ENCODE measurements around the gene GNL2.

Gene GNL2

GRCh38 chr1:37622131-37622530 lies 26.4 kb upstream of the GNL2 start:
- H3K4me1 ChIP-seq (ENCODE audit: control insufficient read depth, low read length), result no peaks in the 10 kb centered on the region
- H3K27ac ChIP-seq (ENCODE audit: low read depth, low read length), result no peak overlapping the region
- TF ChIP-seq CTCF (IDR thresholded peaks at IDR 0.05; ENCODE audit: low read depth, low read length, poor library complexity, severe bottlenecking), result peak; percentile 39
- TF ChIP-seq EZH2phosphoT487 (IDR thresholded peaks at IDR 0.05; ENCODE audit: borderline replicate concordance, low read length), result no peak
- H3K4me2 ChIP-seq (ENCODE audit: low read length), result no peak overlapping the region
- H3K9me2 ChIP-seq (replicated peaks; ENCODE audit: control insufficient read depth, low read length), result no peaks in the 10 kb centered on the region
- H3K27me3 ChIP-seq (ENCODE audit: control insufficient read depth, low read length), result peaks cover 23% of the 10 kb centered on the region
- H3K9me3 ChIP-seq (ENCODE audit: control insufficient read depth, insufficient read depth, low read length), result no peaks in the 10 kb centered on the region
- no peaks in the 10 kb centered on the region for H4K20me1 ChIP-seq (ENCODE audit: control insufficient read depth, insufficient read depth, low read depth, low read length)
- no peaks in the 10 kb centered on the region for H3K79me2 ChIP-seq (ENCODE audit: control insufficient read depth, low read length)
- no peaks in the 10 kb centered on the region for H3F3A ChIP-seq (ENCODE audit: control insufficient read depth, insufficient read depth)
- H3K4me3 ChIP-seq (ENCODE audit: low read length), result no peak overlapping the region
- no peaks in the 10 kb centered on the region for H3K36me3 ChIP-seq (ENCODE audit: control insufficient read depth, low read length)

- no peak overlapping the region for H3K4me2 ChIP-seq (ENCODE audit: low read length)
- no peaks in the 10 kb centered on the region for H3F3A ChIP-seq (ENCODE audit: control insufficient read depth, insufficient read depth)
- no peaks in the 10 kb centered on the region for H3K36me3 ChIP-seq (ENCODE audit: control insufficient read depth, low read length)
- no peaks in the 10 kb centered on the region for H4K20me1 ChIP-seq (ENCODE audit: control insufficient read depth, insufficient read depth, low read depth, low read length)
- TF ChIP-seq EZH2phosphoT487 (IDR thresholded peaks at IDR 0.05; ENCODE audit: borderline replicate concordance, low read length), result no peak
- no peak for TF ChIP-seq CTCF (IDR thresholded peaks at IDR 0.05; ENCODE audit: low read depth, low read length, poor library complexity, severe bottlenecking)
- H3K4me1 ChIP-seq (ENCODE audit: control insufficient read depth, low read length), result no peaks in the 10 kb centered on the region
- H3K9me3 ChIP-seq (ENCODE audit: control insufficient read depth, insufficient read depth, low read length), result no peaks in the 10 kb centered on the region
- no peak overlapping the region for H3K4me3 ChIP-seq (ENCODE audit: low read length)
- no peaks in the 10 kb centered on the region for H3K9me2 ChIP-seq (replicated peaks; ENCODE audit: control insufficient read depth, low read length)
- H3K27ac ChIP-seq (ENCODE audit: low read depth, low read length), result no peak overlapping the region
- H3K27me3 ChIP-seq (ENCODE audit: control insufficient read depth, low read length), result peaks cover 17% of the 10 kb centered on the region
- no peaks in the 10 kb centered on the region for H3K79me2 ChIP-seq (ENCODE audit: control insufficient read depth, low read length)
These were observed 25.7 kb upstream of the GNL2 start for GRCh38 chr1:37621326-37621870.

GRCh38 chr1:37620707-37621106 lies 25.0 kb upstream of the GNL2 start:
- peaks cover 15% of the 10 kb centered on the region for H3K27me3 ChIP-seq (ENCODE audit: control insufficient read depth, low read length)
- TF ChIP-seq CTCF (IDR thresholded peaks at IDR 0.05; ENCODE audit: low read depth, low read length, poor library complexity, severe bottlenecking) (no peak), EZH2phosphoT487 (IDR thresholded peaks at IDR 0.05; ENCODE audit: borderline replicate concordance, low read length) (no peak)

More at GRCh38 chr1:37620707-37621106, 25.0 kb upstream of the GNL2 start:
- Histone ChIP-seq H3K4me3 (ENCODE audit: low read length) (no peak overlapping the region), H3K27ac (ENCODE audit: low read depth, low read length) (no peak overlapping the region), H3K9me3 (ENCODE audit: control insufficient read depth, insufficient read depth, low read length) (no peaks in the 10 kb centered on the region), H3F3A (ENCODE audit: control insufficient read depth, insufficient read depth) (no peaks in the 10 kb centered on the region), H3K36me3 (ENCODE audit: control insufficient read depth, low read length) (no peaks in the 10 kb centered on the region), H3K9me2 (replicated peaks; ENCODE audit: control insufficient read depth, low read length) (no peaks in the 10 kb centered on the region), H4K20me1 (ENCODE audit: control insufficient read depth, insufficient read depth, low read depth, low read length) (no peaks in the 10 kb centered on the region), H3K4me2 (ENCODE audit: low read length) (no peak overlapping the region), H3K79me2 (ENCODE audit: control insufficient read depth, low read length) (no peaks in the 10 kb centered on the region), H3K4me1 (ENCODE audit: control insufficient read depth, low read length) (no peaks in the 10 kb centered on the region)

All from DOHH2 (cell line).